DMS53 treated with DMSO at 0.1 percent for 48 hours (cell line): ENCODE data around the gene DICER1.

Experiments used
- DNase-seq: peaks from one replicate; lab custom pipeline; 2025; ENCODE audit not compliant: unreplicated experiment; lab: John Stamatoyannopoulos, UW

DICER1 gene

GRCh38 chr14:95092723-95093122 is 64.6 kb downstream of the DICER1 start:
- DNase-seq: no peak

- DNase-seq: no peak
Observed at GRCh38 chr14:95091581-95091980, 65.7 kb downstream of the DICER1 start.

GRCh38 chr14:95088665-95089064 is 68.7 kb downstream of the DICER1 start:
- DNase-seq: no peak

GRCh38 chr14:95087619-95088018 is 69.7 kb downstream of the DICER1 start:
- no peak for DNase-seq

GRCh38 chr14:95085321-95085720 is 72.0 kb downstream of the DICER1 start:
- DNase-seq: no peak

- DNase-seq: no peak
Observed at GRCh38 chr14:95078867-95079266, 78.5 kb downstream of the DICER1 start.

GRCh38 chr14:95077345-95077744 is 80.0 kb downstream of the DICER1 start:
- DNase-seq: no peak

- no peak for DNase-seq
Observed at GRCh38 chr14:95075789-95076188, 81.5 kb downstream of the DICER1 start.

GRCh38 chr14:95073947-95074346 is 83.4 kb downstream of the DICER1 start:
- no peak for DNase-seq

- no peak for DNase-seq
Observed at GRCh38 chr14:95072310-95072905, 84.9 kb downstream of the DICER1 start.

GRCh38 chr14:95071649-95072280 is 85.6 kb downstream of the DICER1 start:
- no peak for DNase-seq

GRCh38 chr14:95070748-95071435 is 86.4 kb downstream of the DICER1 start:
- DNase-seq: no peak

- no peak for DNase-seq
Observed at GRCh38 chr14:95069547-95069946, 87.8 kb downstream of the DICER1 start.

GRCh38 chr14:95069018-95069417 is 88.3 kb downstream of the DICER1 start:
- DNase-seq: no peak

GRCh38 chr14:95068521-95068920 is 88.8 kb downstream of the DICER1 start:
- DNase-seq: no peak

- no peak for DNase-seq
Observed at GRCh38 chr14:95068080-95068479, 89.2 kb downstream of the DICER1 start.

- DNase-seq: no peak
Observed at GRCh38 chr14:95067526-95067925, 89.8 kb downstream of the DICER1 start.

GRCh38 chr14:95066427-95066986 is 90.8 kb downstream of the DICER1 start:
- no peak for DNase-seq

- no peak for DNase-seq
Observed at GRCh38 chr14:95065411-95065810, 91.9 kb downstream of the DICER1 start.

- DNase-seq: no peak
Observed at GRCh38 chr14:95064734-95065133, 92.6 kb downstream of the DICER1 start.

- DNase-seq: no peak
Observed at GRCh38 chr14:95064256-95064655, 93.1 kb downstream of the DICER1 start.

GRCh38 chr14:95063391-95063790 is 93.9 kb downstream of the DICER1 start:
- no peak for DNase-seq
